Keratinocyte (primary cell): Measurements from ENCODE around the gene BCL2.

Source experiments
- EZH2 ChIP-seq: IDR thresholded peaks from one replicate; pipeline ENCODE4 v1.6.1; 2012; ENCODE audit warnings: inconsistent platforms, mild to moderate bottlenecking, low read length, moderate library complexity
- TF ChIP-seq, protein P1 (sequence below), 3 experiments: IDR thresholded peaks in 1 of 3; conservative IDR thresholded peaks in 1 of 3; optimal IDR thresholded peaks in 1 of 3; 2 replicates in 2 of 3; 3 replicates in 1 of 3; pipeline versions ENCODE3 to v1.5.1; 2011; ENCODE audit warnings: low read length in 3 of 3, mild to moderate bottlenecking in 3 of 3, moderate library complexity in 2 of 3, control low read depth in 1 of 3, inconsistent platforms in 1 of 3; ENCODE audit not compliant: insufficient read depth in 2 of 3; ENCODE audit errors: extremely low read depth in 1 of 3

DNA sequence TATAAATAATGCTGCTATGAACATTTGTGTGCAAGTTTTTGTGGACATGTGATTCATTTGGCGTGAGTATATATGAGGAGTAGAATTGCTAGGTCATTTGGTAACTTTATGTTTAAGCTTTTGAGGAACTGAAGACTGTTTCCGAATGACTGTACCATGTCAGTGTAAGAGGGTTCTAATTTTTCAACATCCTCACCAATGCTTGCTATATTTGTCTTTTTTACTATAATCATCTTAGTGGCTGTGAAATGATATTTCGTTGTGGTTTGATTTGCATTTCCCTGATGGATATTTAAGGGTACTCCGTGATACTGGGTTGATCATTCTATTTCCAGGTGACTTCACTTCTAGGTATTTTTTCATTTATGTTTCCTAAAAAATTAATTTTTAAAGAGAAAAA, 241.1 kb downstream of the BCL2 start:
- TF ChIP-seq, protein P1, sequence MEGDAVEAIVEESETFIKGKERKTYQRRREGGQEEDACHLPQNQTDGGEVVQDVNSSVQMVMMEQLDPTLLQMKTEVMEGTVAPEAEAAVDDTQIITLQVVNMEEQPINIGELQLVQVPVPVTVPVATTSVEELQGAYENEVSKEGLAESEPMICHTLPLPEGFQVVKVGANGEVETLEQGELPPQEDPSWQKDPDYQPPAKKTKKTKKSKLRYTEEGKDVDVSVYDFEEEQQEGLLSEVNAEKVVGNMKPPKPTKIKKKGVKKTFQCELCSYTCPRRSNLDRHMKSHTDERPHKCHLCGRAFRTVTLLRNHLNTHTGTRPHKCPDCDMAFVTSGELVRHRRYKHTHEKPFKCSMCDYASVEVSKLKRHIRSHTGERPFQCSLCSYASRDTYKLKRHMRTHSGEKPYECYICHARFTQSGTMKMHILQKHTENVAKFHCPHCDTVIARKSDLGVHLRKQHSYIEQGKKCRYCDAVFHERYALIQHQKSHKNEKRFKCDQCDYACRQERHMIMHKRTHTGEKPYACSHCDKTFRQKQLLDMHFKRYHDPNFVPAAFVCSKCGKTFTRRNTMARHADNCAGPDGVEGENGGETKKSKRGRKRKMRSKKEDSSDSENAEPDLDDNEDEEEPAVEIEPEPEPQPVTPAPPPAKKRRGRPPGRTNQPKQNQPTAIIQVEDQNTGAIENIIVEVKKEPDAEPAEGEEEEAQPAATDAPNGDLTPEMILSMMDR (optimal IDR thresholded peaks at IDR 0.05 in 1 of 3, IDR thresholded peaks at IDR 0.05 in 1 of 3, conservative IDR thresholded peaks at IDR 0.05 in 1 of 3; ENCODE audit: extremely low read depth in 1 of 3, insufficient read depth in 2 of 3, low read length in 3 of 3): no peak
- TF ChIP-seq EZH2: no peak
